ENCODE measurements around the gene SLC22A24.
"Not testable (repeated sequence)": the region's sequence is repeated elsewhere in the genome, so short reads cannot be mapped to it uniquely, and the experiment has no call there.

Gene SLC22A24

GRCh38 chr11:63142459-63142858, 1.6 kb downstream of the SLC22A24 start:
- DNase-seq (ENCODE audit: low read depth): no peak
- TF ChIP-seq, protein P1, sequence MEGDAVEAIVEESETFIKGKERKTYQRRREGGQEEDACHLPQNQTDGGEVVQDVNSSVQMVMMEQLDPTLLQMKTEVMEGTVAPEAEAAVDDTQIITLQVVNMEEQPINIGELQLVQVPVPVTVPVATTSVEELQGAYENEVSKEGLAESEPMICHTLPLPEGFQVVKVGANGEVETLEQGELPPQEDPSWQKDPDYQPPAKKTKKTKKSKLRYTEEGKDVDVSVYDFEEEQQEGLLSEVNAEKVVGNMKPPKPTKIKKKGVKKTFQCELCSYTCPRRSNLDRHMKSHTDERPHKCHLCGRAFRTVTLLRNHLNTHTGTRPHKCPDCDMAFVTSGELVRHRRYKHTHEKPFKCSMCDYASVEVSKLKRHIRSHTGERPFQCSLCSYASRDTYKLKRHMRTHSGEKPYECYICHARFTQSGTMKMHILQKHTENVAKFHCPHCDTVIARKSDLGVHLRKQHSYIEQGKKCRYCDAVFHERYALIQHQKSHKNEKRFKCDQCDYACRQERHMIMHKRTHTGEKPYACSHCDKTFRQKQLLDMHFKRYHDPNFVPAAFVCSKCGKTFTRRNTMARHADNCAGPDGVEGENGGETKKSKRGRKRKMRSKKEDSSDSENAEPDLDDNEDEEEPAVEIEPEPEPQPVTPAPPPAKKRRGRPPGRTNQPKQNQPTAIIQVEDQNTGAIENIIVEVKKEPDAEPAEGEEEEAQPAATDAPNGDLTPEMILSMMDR (IDR thresholded peaks at IDR 0.05; ENCODE audit: control insufficient read depth, extremely low read depth, insufficient read depth): no peak
- H3K4me3 ChIP-seq (ENCODE audit: low read depth, low read length): no peak overlapping the region

GRCh38 chr11:63132985-63133775, 10.8 kb downstream of the SLC22A24 start:
- no peak for DNase-seq (ENCODE audit: low read depth)
- H3K4me3 ChIP-seq (ENCODE audit: low read depth, low read length): no peak overlapping the region
- TF ChIP-seq, protein P1 (IDR thresholded peaks at IDR 0.05; ENCODE audit: control insufficient read depth, extremely low read depth, insufficient read depth): no peak

GRCh38 chr11:63099555-63099954, 44.5 kb downstream of the SLC22A24 start:
- DNase-seq (ENCODE audit: low read depth): no peak
- H3K4me3 ChIP-seq (ENCODE audit: low read depth, low read length): no peak overlapping the region
- TF ChIP-seq, protein P1 (IDR thresholded peaks at IDR 0.05; ENCODE audit: control insufficient read depth, extremely low read depth, insufficient read depth): no peak

GRCh38 chr11:63080682-63081081, 63.3 kb downstream of the SLC22A24 start:
- H3K4me3 ChIP-seq (ENCODE audit: low read depth, low read length): no peak overlapping the region
- DNase-seq (ENCODE audit: low read depth): no peak
- TF ChIP-seq, protein P1 (IDR thresholded peaks at IDR 0.05; ENCODE audit: control insufficient read depth, extremely low read depth, insufficient read depth): no peak

DNA sequence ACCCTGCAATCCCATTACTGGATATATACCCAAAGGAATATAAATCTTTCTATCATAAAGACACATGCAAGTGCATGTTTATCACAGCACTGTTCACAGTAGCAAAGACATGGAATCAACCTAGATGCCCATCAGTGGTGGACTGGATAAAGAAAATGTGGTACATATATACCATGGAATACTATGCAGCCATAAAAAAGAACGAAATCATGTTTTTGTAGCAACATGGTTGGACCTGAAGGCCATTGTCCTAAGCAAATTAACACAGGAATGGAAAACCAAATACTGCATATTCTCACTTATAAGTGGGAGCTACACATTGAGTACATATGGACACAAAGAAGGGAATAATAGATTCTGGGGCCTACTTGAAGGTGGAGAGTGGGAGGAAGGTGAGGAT, 97.8 kb downstream of the SLC22A24 start:
- DNase-seq (ENCODE audit: low read depth); H3K4me3 ChIP-seq (ENCODE audit: low read depth, low read length): not testable (repeated sequence)

DNA sequence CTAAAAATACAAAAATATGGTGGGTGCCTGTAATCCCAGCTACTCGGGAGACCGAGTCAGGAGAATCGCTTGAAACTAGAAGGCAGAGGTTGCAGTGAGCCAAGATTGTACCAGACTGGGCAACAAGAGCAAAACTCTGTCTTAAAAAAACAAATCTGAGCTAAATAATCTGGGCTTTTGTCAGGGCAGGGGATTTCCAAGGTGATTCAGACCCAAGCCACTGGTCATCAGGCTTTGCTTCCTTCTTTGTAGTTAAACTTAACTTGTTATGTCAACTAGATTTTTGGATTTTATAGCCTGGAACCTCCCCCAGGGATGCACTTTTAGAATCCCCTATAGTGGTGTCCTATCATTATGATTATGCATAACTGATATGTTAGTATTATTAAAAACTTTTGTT, 101.4 kb downstream of the SLC22A24 start:
- DNase-seq (ENCODE audit: low read depth): no peak
- no peak overlapping the region for H3K4me3 ChIP-seq (ENCODE audit: low read depth, low read length)
- TF ChIP-seq, protein P1 (IDR thresholded peaks at IDR 0.05; ENCODE audit: control insufficient read depth, extremely low read depth, insufficient read depth): no peak

DNA sequence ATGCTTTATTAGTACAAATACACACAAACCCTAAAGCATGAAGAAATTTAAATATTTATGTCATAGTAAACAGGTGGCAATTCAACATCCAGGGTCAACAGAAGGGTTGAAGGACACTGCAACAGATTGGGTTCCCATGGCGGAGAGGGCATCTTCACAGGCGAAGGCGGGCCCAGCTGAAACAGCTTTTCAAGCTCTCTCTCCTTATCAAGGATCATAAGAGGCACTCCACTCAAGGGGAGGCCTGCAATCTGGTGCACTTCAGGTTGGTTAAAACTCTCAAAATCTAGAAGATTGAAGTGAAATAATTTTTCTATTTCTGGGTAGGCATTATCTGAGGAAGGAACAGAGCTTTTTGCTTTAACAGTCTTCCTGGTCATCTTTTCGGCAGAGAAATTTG, 111.6 kb downstream of the SLC22A24 start:
- H3K4me3 ChIP-seq (ENCODE audit: low read depth, low read length): no peak overlapping the region
- TF ChIP-seq, protein P1 (IDR thresholded peaks at IDR 0.05; ENCODE audit: control insufficient read depth, extremely low read depth, insufficient read depth): no peak
- no peak for DNase-seq (ENCODE audit: low read depth)

Measured in LNCaP clone FGC (cell line).